A549 (cell line): Measurements from ENCODE around the gene PGM5.

ENCODE experiments used
- MAZ ChIP-seq: fragments of 150-350 bp; IDR thresholded peaks from 2 replicates; pipeline ENCODE4 v1.6.1; 2014; ENCODE audit warnings: antibody characterized with exemption, low read depth, low read length, borderline replicate concordance
- POLR2A ChIP-seq: IDR thresholded peaks from 2 replicates; pipeline ENCODE4 v1.6.1; 2012; ENCODE audit warnings: mild to moderate bottlenecking, low read length
- RCOR1 ChIP-seq: fragments of 150-350 bp; IDR thresholded peaks from 2 replicates; pipeline ENCODE4 v1.6.1; 2014; ENCODE audit warnings: antibody characterized with exemption, low read length, low read depth
- USF2 ChIP-seq: fragments of 450-650 bp; IDR thresholded peaks from 2 replicates; pipeline ENCODE4 v1.6.1; 2014; ENCODE audit warnings: antibody characterized with exemption

GRCh38 chr9:68480807-68481206, 124.4 kb downstream of the PGM5 start:
- TF ChIP-seq POLR2A = no peak
- no peak for TF ChIP-seq RCOR1
- TF ChIP-seq USF2 = no peak
- no peak for TF ChIP-seq MAZ
